CD14-positive monocyte (primary cell): ENCODE results near the gene FAM13A. TPM values are rescaled to one million over a fixed set of nuclear protein-coding genes. Genes with fewer than 3 reads are reported as not detected.

Source experiments
- DNase-seq, 3 donors: peaks; one replicate each; pipeline ENCODE4 v3.0.0-alpha.2; 2011 to 2022
- H2AFZ ChIP-seq: 2 replicates; pipeline ENCODE4 v1.6.0; 2012; ENCODE audit warnings: mild to moderate bottlenecking, low read depth, low read length, inconsistent platforms; ENCODE audit not compliant: insufficient read depth, poor library complexity, severe bottlenecking
- H3K27ac ChIP-seq, 2 donors: 1 replicate in 1 of 2; 2 replicates in 1 of 2; pipeline ENCODE4 v1.5.1; 2012 to 2013; ENCODE audit warnings: low read length in 2 of 2, control low read depth in 1 of 2, inconsistent platforms in 1 of 2, low read depth in 1 of 2, mild to moderate bottlenecking in 1 of 2
- H3K27me3 ChIP-seq, 2 donors: one replicate each; pipeline versions ENCODE4 v1.6.0 to v1.6.1; 2011 to 2013; ENCODE audit warnings: low read length in 2 of 2; ENCODE audit not compliant: control insufficient read depth in 2 of 2, insufficient read depth in 2 of 2
- H3K36me3 ChIP-seq, 2 donors: replicated peaks in 1 of 2; 1 replicate in 1 of 2; 2 replicates in 1 of 2; pipeline versions ENCODE4 v1.5.1 to v1.6.1; 2012 to 2013; ENCODE audit warnings: low read length in 2 of 2, control low read depth in 1 of 2, inconsistent platforms in 1 of 2, mild to moderate bottlenecking in 1 of 2; ENCODE audit not compliant: insufficient read depth in 2 of 2, control insufficient read depth in 1 of 2
- H3K4me1 ChIP-seq, 2 donors: 1 replicate in 1 of 2; 2 replicates in 1 of 2; pipeline versions ENCODE4 v1.5.1 to v1.6.1; 2012 to 2013; ENCODE audit warnings: low read length in 2 of 2, control low read depth in 1 of 2, inconsistent platforms in 1 of 2, mild to moderate bottlenecking in 1 of 2, moderate library complexity in 1 of 2; ENCODE audit not compliant: insufficient read depth in 2 of 2, control insufficient read depth in 1 of 2
- H3K4me2 ChIP-seq: replicated peaks from 2 replicates; pipeline ENCODE3; 2012; ENCODE audit warnings: low read length, moderate library complexity, mild to moderate bottlenecking; ENCODE audit not compliant: poor library complexity, severe bottlenecking; ENCODE audit errors: extremely low read depth
- H3K4me3 ChIP-seq, 3 experiments: fragments of 200-600 bp in 1 of 3; sonication (generic) in 1 of 3; replicated peaks in 1 of 3; 1 replicate in 2 of 3; 2 replicates in 1 of 3; pipeline ENCODE4 v1.5.1; 2011 to 2013; ENCODE audit warnings: low read length in 3 of 3, mild to moderate bottlenecking in 3 of 3, control low read depth in 2 of 3, low read depth in 2 of 3, inconsistent platforms in 1 of 3, moderate library complexity in 1 of 3
- H3K79me2 ChIP-seq: 2 replicates; pipeline ENCODE4 v1.6.0; 2012; ENCODE audit warnings: mild to moderate bottlenecking, control low read depth, inconsistent platforms, low read length, moderate library complexity; ENCODE audit not compliant: insufficient read depth
- H3K9ac ChIP-seq: 2 replicates; pipeline ENCODE4 v1.6.0; 2017; ENCODE audit warnings: low read length, mild to moderate bottlenecking; ENCODE audit not compliant: insufficient read depth, poor library complexity, severe bottlenecking
- H3K9me3 ChIP-seq, 2 donors: replicated peaks in 1 of 2; 1 replicate in 1 of 2; 2 replicates in 1 of 2; pipeline versions ENCODE4 v1.5.1 to v1.6.1; 2012 to 2013; ENCODE audit warnings: low read length in 2 of 2, control low read depth in 1 of 2; ENCODE audit not compliant: control insufficient read depth in 1 of 2, insufficient read depth in 1 of 2
- H4K20me1 ChIP-seq: 2 replicates; pipeline ENCODE4 v1.6.0; 2012; ENCODE audit warnings: mild to moderate bottlenecking, low read length, control low read depth, moderate library complexity; ENCODE audit not compliant: insufficient read depth
- H3K27ac Mint-ChIP-seq, 7 donors: one replicate each; pipeline ENCODE4 v1.8.0; 2020; ENCODE audit warnings: mild to moderate bottlenecking in 7 of 7, mixed read lengths in 7 of 7, moderate library complexity in 6 of 7, inconsistent platforms in 2 of 7
- H3K27me3 Mint-ChIP-seq, 3 donors: one replicate each; pipeline ENCODE4 v1.8.0; 2021 to 2022; ENCODE audit warnings: low read depth in 3 of 3, mild to moderate bottlenecking in 3 of 3, mixed read lengths in 3 of 3, moderate library complexity in 3 of 3, inconsistent platforms in 1 of 3
- H3K36me3 Mint-ChIP-seq, 2 donors: one replicate each; pipeline ENCODE4 v1.8.0; 2020; ENCODE audit warnings: mixed read lengths in 2 of 2, inconsistent platforms in 1 of 2, mild to moderate bottlenecking in 1 of 2
- H3K4me1 Mint-ChIP-seq: one replicate; pipeline ENCODE4 v1.8.0; 2020; ENCODE audit warnings: mild to moderate bottlenecking, mixed read lengths
- H3K4me3 Mint-ChIP-seq, 2 donors: one replicate each; pipeline ENCODE4 v1.8.0; 2020; ENCODE audit warnings: mild to moderate bottlenecking in 2 of 2, mixed read lengths in 2 of 2, moderate library complexity in 1 of 2
- H3K9me3 Mint-ChIP-seq, 7 donors: one replicate each; pipeline ENCODE4 v1.8.0; 2020 to 2022; ENCODE audit warnings: mixed read lengths in 7 of 7, mild to moderate bottlenecking in 6 of 7, moderate library complexity in 6 of 7, inconsistent platforms in 2 of 7
- CTCF ChIP-seq: fragments of 200-600 bp; IDR thresholded peaks from one replicate; pipeline ENCODE4 v1.8.0; 2022; ENCODE audit warnings: antibody characterized with exemption, mild to moderate bottlenecking
- WGBS: methylation state at CpG from one replicate; pipeline ENCODE4 v1.1.5; 2013; ENCODE audit warnings: missing lambda C conversion rate; ENCODE audit not compliant: insufficient coverage; 5-methylcytosine and 5-hydroxymethylcytosine counted together
- intact Hi-C, 2 donors: fragments of 100-400 bp; cut with micrococcal nuclease; formaldehyde crosslinking; loops; one replicate each; pipeline versions ENCODE4 v1.15.0 to v1.15.1; 2023
- polyA plus RNA-seq, 3 donors: library from polyadenylated mRNA; depleted of rRNA in 1 of 3; unstranded in 2 of 3; stranded (reverse) in 1 of 3; fragments of 300-500 nt in 2 of 3; fragments of >200 nt in 1 of 3; fragmentation: Illumina TruSeq in 2 of 3; gene quantifications; 1 replicate in 2 of 3; 2 replicates in 1 of 3; pipeline ENCODE4 v1.2.3, GENCODE V29; 2012 to 2021

The FAM13A gene
- polyA plus RNA-seq, 3 donors: 5.3 to 20.0 (median 6.5) TPM

- Histone ChIP-seq H4K20me1 (no peaks in the 10 kb centered on the region), H3K27me3 (no peaks in the 10 kb centered on the region), H3K9me3 (no peaks in the 10 kb centered on the region), H3K27ac (no peak overlapping the region), H3K9ac (no peak overlapping the region), H3K4me3 (no peak overlapping the region), H3K79me2 (no peaks in the 10 kb centered on the region), H3K4me1 (no peaks in the 10 kb centered on the region), H2AFZ (no peak overlapping the region), H3K4me2 (no peak overlapping the region), H3K36me3 (no peaks in the 10 kb centered on the region)
- DNase-seq: no peak
- 80% methylated on average over 1 of the region's 4 CpGs for WGBS
- intact Hi-C loops: no loop called here
- peak overlapping the region in 1 of 7 donors; percentile 20 for H3K27ac Mint-ChIP-seq
- no peak overlapping the region for H3K4me3 Mint-ChIP-seq
- peaks cover 0 to 9% (median 4%) of the 10 kb centered on the region in 7 donors for H3K9me3 Mint-ChIP-seq
- no peaks in the 10 kb centered on the region for H3K4me1 Mint-ChIP-seq
- no peak for TF ChIP-seq CTCF
- no peaks in the 10 kb centered on the region for H3K36me3 Mint-ChIP-seq
- H3K27me3 Mint-ChIP-seq: peaks cover 0 to 3% (median 0%) of the 10 kb centered on the region in 3 donors
These were observed 177.0 kb downstream of the FAM13A start for GRCh38 chr4:88879991-88880390.

GRCh38 chr4:88878642-88879041, 178.3 kb downstream of the FAM13A start:
- Histone ChIP-seq H3K4me2 (no peak overlapping the region), H3K27me3 (no peaks in the 10 kb centered on the region), H3K36me3 (no peaks in the 10 kb centered on the region), H3K9me3 (no peaks in the 10 kb centered on the region), H4K20me1 (no peaks in the 10 kb centered on the region), H3K4me3 (no peak overlapping the region), H3K27ac (no peak overlapping the region), H3K79me2 (no peaks in the 10 kb centered on the region), H3K4me1 (no peaks in the 10 kb centered on the region), H3K9ac (no peak overlapping the region), H2AFZ (no peak overlapping the region)
- WGBS: no CpG with 5 or more reads among the region's 1 CpG
- intact Hi-C loops: no loop called here
- peaks cover 6% of the 10 kb centered on the region for H3K4me1 Mint-ChIP-seq
- peaks cover 0 to 3% (median 0%) of the 10 kb centered on the region in 3 donors for H3K27me3 Mint-ChIP-seq
- H3K27ac Mint-ChIP-seq: no peak overlapping the region
- no peak for DNase-seq
- H3K9me3 Mint-ChIP-seq: peaks cover 0 to 8% (median 4%) of the 10 kb centered on the region in 7 donors
- TF ChIP-seq CTCF: no peak
- no peak overlapping the region for H3K4me3 Mint-ChIP-seq
- H3K36me3 Mint-ChIP-seq: no peaks in the 10 kb centered on the region
